GM18505 (cell line): Measurements from ENCODE around the gene PRKCA.

ENCODE experiments used
- ATAC-seq: cut with Tn5 transposase; IDR thresholded peaks from one replicate; pipeline ENCODE4 v1.9.1; 2021; ENCODE audit not compliant: unreplicated experiment
- POLR2A ChIP-seq: IDR thresholded peaks from 4 replicates; pipeline ENCODE4 v1.6.1; 2011; ENCODE audit warnings: borderline replicate concordance; ENCODE audit not compliant: insufficient read depth, insufficient read length; ENCODE audit errors: extremely low read depth

Gene PRKCA

GRCh38 chr17:66727634-66728570 lies 425.5 kb downstream of the PRKCA start:
- no peak for TF ChIP-seq POLR2A
- ATAC-seq = no peak

GRCh38 chr17:66730461-66730923 lies 428.1 kb downstream of the PRKCA start:
- ATAC-seq = no peak
- no peak for TF ChIP-seq POLR2A

GRCh38 chr17:66733759-66734158 lies 431.3 kb downstream of the PRKCA start:
- no peak for ATAC-seq
- TF ChIP-seq POLR2A = no peak

- TF ChIP-seq POLR2A = no peak
- no peak for ATAC-seq
Measured at GRCh38 chr17:66734186-66734943, 432.0 kb downstream of the PRKCA start.

- no peak for ATAC-seq
- no peak for TF ChIP-seq POLR2A
Measured at GRCh38 chr17:66737524-66737923, 435.1 kb downstream of the PRKCA start.

GRCh38 chr17:66738301-66738700 lies 435.9 kb downstream of the PRKCA start:
- TF ChIP-seq POLR2A = no peak

GRCh38 chr17:66739553-66739952 lies 437.1 kb downstream of the PRKCA start:
- TF ChIP-seq POLR2A = no peak
- ATAC-seq = no peak

More at GRCh38 chr17:66738301-66738700, 435.9 kb downstream of the PRKCA start:
- ATAC-seq = no peak

GRCh38 chr17:66740226-66740625 lies 437.8 kb downstream of the PRKCA start:
- ATAC-seq = no peak
- TF ChIP-seq POLR2A = no peak

GRCh38 chr17:66743511-66743910 lies 441.1 kb downstream of the PRKCA start:
- no peak for TF ChIP-seq POLR2A
- no peak for ATAC-seq

GRCh38 chr17:66746736-66747135 lies 444.3 kb downstream of the PRKCA start:
- ATAC-seq = no peak
- no peak for TF ChIP-seq POLR2A

GRCh38 chr17:66747578-66748275 lies 445.3 kb downstream of the PRKCA start:
- ATAC-seq = no peak
- no peak for TF ChIP-seq POLR2A

GRCh38 chr17:66748578-66748977 lies 446.2 kb downstream of the PRKCA start:
- TF ChIP-seq POLR2A = no peak
- no peak for ATAC-seq

GRCh38 chr17:66749217-66749832 lies 446.9 kb downstream of the PRKCA start:
- no peak for TF ChIP-seq POLR2A
- no peak for ATAC-seq

- TF ChIP-seq POLR2A = no peak
- ATAC-seq = no peak
Measured at GRCh38 chr17:66750116-66750515, 447.7 kb downstream of the PRKCA start.
